ENCODE results near the gene XAGE5.
"Not testable (repeated sequence)": the region's sequence is repeated elsewhere in the genome, so short reads cannot be mapped to it uniquely, and the experiment has no call there.

XAGE5 gene, protein sequence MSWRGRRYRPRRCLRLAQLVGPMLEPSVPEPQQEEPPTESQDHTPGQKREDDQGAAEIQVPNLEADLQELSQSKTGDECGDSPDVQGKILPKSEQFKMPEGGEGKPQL

DNA sequence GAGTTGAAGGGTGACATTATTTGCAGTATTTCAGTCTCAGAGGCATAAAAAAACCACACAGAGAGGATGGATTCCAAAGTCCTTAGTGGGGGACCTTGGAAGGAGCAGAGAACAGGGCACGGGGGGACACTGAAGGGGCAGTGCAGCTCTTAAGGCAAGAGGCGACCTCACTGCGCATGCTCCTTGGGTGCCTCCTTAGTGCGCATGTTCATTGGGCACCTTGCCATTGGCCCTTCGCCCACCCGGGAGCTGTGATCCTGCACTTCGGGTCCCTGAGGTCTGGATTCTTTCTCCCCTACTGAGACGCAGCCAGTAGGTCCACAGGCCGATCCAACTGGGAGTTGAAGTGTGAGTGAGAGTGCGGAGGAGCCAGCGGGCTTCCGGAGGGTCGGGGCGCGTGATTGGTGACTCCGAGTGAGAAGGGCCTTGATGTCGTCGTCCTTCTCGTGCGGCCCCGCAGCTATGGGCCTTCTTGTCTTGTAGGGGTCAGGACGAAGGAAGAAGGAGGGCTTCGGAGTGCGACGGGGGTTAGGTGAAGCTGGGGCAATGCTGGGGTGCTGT lies at the start of gene XAGE5:
Gene XAGE5, plus strand, starts transcription at position 223 of the 561 bp plus-strand sequence. CDS start 1,280 bp downstream, outside the sequence.
- DNase-seq, result no peak

- not testable (repeated sequence) for DNase-seq
Measured at GRCh38 chrX:52765983-52766382, 45.1 kb upstream of the XAGE5 start.

GRCh38 chrX:52773504-52773903 lies 37.6 kb upstream of the XAGE5 start:
- not testable (repeated sequence) for DNase-seq

GRCh38 chrX:52797327-52797726 lies 13.8 kb upstream of the XAGE5 start, which contains the start of gene SPANXN5:
Gene SPANXN5, minus strand, starts transcription at chrX:52797427. Its CDS starts 79 bp downstream, at chrX:52797348.
- DNase-seq, result not testable (repeated sequence)

GRCh38 chrX:52804876-52805275 lies 6.2 kb upstream of the XAGE5 start:
- not testable (repeated sequence) for DNase-seq

DNA sequence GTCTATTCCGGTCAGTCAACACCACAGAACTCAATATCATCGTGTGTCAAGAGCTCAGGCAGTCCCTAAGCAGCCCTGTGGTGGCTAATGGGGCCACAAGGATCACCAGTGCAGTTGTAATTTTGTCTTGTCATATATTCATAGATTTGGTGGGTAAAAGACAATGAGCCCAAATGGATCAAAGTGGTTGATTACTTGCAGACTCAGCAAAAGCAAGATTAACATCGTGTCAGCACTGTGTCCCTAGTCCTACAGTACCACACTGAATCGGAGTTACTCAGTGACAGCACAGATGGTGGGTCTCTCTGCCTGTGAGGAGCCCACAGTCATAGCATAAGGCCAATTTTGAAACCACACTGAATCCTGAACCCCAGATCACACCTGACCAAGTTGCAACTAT lies 8.7 kb downstream of the XAGE5 start:
- DNase-seq, result no peak

GRCh38 chrX:52821079-52821760 lies 10.1 kb downstream of the XAGE5 start:
- DNase-seq, result no peak

DNA sequence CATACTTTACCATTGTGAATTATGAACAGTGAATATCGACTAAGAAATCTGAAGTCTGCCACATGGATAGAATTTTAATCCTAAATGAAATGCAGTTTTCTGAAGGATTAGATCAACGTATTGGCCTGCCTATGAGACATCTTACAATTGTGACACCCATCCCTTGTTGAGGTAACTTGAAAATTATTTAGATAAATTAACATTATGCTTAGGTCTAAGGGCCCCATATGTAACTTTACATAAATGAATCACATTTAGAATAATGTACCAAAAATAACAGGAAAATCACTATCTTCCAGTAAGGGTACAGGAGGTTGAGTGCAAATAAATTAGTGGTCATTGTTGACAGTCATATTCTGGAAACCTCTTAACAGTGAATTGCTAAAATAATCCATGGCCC lies 13.5 kb downstream of the XAGE5 start:
- DNase-seq, result no peak

GRCh38 chrX:52830551-52830950 lies 19.5 kb downstream of the XAGE5 start:
- no peak for DNase-seq

DNA sequence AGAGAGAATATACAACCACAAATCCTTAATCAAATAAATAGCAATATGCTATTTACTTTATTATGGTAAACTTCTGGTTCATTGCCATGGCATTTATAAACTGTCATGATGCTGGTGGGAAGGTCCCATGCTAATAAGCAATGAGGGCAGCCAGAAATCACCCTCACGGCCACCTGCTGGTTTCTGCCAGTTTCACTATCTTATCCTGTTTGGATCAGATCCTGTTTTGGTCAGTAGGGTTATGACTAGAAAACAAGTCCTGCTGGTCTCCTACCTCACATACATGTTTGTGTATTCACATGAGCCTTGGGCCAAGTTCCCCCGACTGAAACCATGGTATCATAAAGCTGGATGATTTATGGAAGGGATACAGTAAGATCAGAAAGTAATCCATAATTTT lies 28.1 kb downstream of the XAGE5 start:
- no peak for DNase-seq

DNA sequence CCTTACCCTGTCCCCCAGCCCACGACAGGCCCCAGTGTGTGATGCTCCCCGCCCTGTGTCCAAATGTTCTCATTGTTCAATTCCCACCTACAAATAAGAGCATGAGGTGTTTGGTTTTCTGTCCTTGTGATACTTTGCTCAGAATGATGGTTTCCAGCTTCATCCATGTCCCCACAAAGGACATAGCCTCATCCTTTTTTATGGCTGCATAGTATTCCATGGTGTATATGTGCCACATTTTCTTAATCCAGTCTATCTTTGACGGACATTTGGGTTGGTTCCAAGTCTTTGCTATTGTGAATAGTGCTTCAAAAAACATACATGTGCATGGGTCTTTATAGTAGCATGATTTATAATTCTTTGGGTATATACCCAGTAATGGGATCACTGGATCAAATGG lies 32.5 kb downstream of the XAGE5 start:
- DNase-seq, result not testable (repeated sequence)

- DNase-seq, result no peak
Measured at GRCh38 chrX:52852110-52852860, 41.2 kb downstream of the XAGE5 start.

GRCh38 chrX:52856991-52857525 lies 46.0 kb downstream of the XAGE5 start:
- not testable (repeated sequence) for DNase-seq

DNA sequence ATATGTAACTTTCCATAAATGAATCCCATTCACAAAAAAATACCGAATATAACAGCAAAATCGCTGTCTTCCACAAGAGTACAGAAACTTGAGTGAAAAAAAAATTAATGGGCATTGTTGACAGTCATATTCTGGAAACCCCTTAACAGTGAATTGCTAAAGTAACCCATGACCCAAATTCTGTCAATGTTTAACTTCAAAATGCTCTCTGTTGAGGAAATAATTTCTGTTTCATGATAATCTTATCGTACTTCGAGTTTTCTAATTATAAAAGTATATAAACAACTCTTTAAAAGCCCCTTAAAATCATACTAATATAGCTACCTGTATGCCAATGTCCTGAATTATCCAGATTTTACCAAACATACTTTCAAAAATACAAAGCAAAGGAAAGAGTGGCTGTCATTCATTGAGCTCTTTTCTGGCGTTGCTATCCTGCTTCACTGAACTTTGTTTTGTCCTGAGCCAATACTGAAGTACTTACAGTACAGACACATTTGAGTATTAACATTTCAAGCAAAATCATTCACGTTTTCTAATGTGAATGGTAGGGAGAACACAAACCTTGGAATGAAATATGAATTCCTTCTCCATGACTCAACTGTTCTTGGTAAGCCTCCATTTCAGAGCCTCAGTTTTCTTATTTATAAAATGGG lies 54.4 kb downstream of the XAGE5 start:
- DNase-seq, result no peak
